Loucy (cell line): Measurements from ENCODE around the gene CFAP20DC.

Experiments used
- EZH2phosphoT487 ChIP-seq: fragments of 200-600 bp; IDR thresholded peaks from 2 replicates; pipeline ENCODE4 v1.6.1; 2018; ENCODE audit warnings: antibody characterized with exemption, mild to moderate bottlenecking, moderate library complexity, borderline replicate concordance
- TF ChIP-seq, protein P1 (sequence below): fragments of 200-600 bp; sonication (generic); conservative IDR thresholded peaks from 2 replicates; pipeline ENCODE4 v1.5.1; 2014; ENCODE audit warnings: mild to moderate bottlenecking, antibody characterized with exemption, low read length

DNA sequence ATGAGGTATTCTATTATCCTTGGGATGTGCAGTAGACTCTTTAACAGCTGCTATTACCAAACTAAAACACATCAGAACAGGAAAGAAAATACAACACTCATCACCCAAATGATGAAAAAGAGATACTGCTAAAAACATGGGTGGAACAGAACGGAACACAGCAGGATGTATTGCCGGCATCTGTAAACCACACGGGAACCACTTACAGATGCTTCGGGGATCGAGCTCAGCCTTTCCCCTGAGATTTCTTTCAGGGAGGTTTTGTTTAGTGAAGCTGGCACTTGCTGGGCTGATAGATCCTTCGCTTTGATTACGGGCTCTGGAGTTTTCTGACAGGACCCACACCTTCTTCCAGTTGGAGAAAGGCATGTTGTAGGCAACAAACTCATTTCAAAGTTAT, 201.0 kb downstream of the CFAP20DC start:
- TF ChIP-seq, protein P1, sequence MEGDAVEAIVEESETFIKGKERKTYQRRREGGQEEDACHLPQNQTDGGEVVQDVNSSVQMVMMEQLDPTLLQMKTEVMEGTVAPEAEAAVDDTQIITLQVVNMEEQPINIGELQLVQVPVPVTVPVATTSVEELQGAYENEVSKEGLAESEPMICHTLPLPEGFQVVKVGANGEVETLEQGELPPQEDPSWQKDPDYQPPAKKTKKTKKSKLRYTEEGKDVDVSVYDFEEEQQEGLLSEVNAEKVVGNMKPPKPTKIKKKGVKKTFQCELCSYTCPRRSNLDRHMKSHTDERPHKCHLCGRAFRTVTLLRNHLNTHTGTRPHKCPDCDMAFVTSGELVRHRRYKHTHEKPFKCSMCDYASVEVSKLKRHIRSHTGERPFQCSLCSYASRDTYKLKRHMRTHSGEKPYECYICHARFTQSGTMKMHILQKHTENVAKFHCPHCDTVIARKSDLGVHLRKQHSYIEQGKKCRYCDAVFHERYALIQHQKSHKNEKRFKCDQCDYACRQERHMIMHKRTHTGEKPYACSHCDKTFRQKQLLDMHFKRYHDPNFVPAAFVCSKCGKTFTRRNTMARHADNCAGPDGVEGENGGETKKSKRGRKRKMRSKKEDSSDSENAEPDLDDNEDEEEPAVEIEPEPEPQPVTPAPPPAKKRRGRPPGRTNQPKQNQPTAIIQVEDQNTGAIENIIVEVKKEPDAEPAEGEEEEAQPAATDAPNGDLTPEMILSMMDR, result no peak
- no peak for TF ChIP-seq EZH2phosphoT487
